Thoracic aorta (tissue), 2 donors: Measurements from ENCODE around the gene TMOD4. TPM values are rescaled to one million over a fixed set of nuclear protein-coding genes. Genes with fewer than 3 reads are reported as not detected.
"Not testable (repeated sequence)": the region's sequence is repeated elsewhere in the genome, so short reads cannot be mapped to it uniquely, and the experiment has no call there.

Experiments used
- ATAC-seq: fragments of 150-250 bp; one replicate; pipeline ENCODE4 v1.8.0; 2017; ENCODE audit warnings: low read depth; ENCODE audit not compliant: insufficient number of reproducible peaks, low FRiP score
- DNase-seq: peaks from one replicate; pipeline ENCODE4 v3.0.0-alpha.2; 2020; ENCODE audit warnings: low spot score
- H3K27ac ChIP-seq, 2 donors: fragments of 200-600 bp; sonication (generic); 1 replicate in 1 of 2; 2 replicates in 1 of 2; pipeline ENCODE4 v1.5.1; 2016; ENCODE audit warnings: mild to moderate bottlenecking in 2 of 2, moderate library complexity in 2 of 2
- H3K27me3 ChIP-seq: fragments of 200-600 bp; sonication (generic); replicated peaks from 2 replicates; pipeline ENCODE4 v1.6.0; 2016; ENCODE audit warnings: mild to moderate bottlenecking; ENCODE audit not compliant: insufficient read depth
- H3K36me3 ChIP-seq: fragments of 200-600 bp; sonication (generic); one replicate; pipeline ENCODE4 v1.5.1; 2016
- H3K4me1 ChIP-seq, 2 donors: fragments of 200-600 bp; sonication (generic); 1 replicate in 1 of 2; 2 replicates in 1 of 2; pipeline versions ENCODE4 v1.5.1 to v1.6.0; 2016; ENCODE audit warnings: low read depth in 2 of 2, mild to moderate bottlenecking in 1 of 2; ENCODE audit not compliant: control insufficient read depth in 1 of 2
- H3K4me3 ChIP-seq: fragments of 200-600 bp; sonication (generic); 2 replicates; pipeline ENCODE4 v1.5.1; 2016; ENCODE audit warnings: mild to moderate bottlenecking
- H3K9me3 ChIP-seq: fragments of 200-600 bp; sonication (generic); 2 replicates; pipeline ENCODE4 v1.5.1; 2016
- CTCF ChIP-seq: fragments of 200-600 bp; sonication (generic); IDR thresholded peaks from one replicate; pipeline ENCODE4 v1.5.1; 2019; ENCODE audit warnings: antibody characterized with exemption
- total RNA-seq, 2 donors: library from RNA; depleted of rRNA; stranded (reverse); fragments of >200 nt; gene quantifications; one replicate each; pipeline versions ENCODE4 v1.1.0 to v1.2.3, GENCODE V29; 2016

The TMOD4 gene
- total RNA-seq, 2 donors from 2014 or later = not detected

DNA sequence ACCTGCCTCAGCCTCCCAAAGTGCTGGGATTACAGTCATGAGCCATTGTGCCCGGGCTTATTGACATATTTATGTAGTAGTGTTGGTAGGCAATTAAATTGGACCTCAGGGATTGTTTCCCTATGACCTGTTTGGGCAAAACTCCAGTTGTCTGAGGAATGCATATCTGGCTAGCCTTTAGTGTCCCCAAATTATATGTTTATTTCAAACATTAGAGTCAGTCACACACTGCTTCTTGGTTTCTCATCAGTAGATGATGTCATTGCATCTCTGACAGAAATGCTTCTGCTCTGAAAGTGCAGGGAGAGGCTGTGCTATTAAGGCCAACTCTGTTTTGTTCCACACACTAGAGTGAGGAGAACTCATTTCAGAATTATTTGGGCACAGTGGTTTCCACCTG is 35.0 kb upstream of the TMOD4 start:
- H3K4me3 ChIP-seq = no peak overlapping the region
- peak overlapping the region; percentile 12 to 62 for H3K27ac ChIP-seq
- no peaks in the 10 kb centered on the region for H3K27me3 ChIP-seq
- H3K9me3 ChIP-seq = no peaks in the 10 kb centered on the region
- TF ChIP-seq CTCF = no peak
- peaks cover 11 to 44% of the 10 kb centered on the region in 2 donors for H3K4me1 ChIP-seq
- peaks cover 9% of the 10 kb centered on the region for H3K36me3 ChIP-seq
- ATAC-seq (no peak), DNase-seq (no peak)

DNA sequence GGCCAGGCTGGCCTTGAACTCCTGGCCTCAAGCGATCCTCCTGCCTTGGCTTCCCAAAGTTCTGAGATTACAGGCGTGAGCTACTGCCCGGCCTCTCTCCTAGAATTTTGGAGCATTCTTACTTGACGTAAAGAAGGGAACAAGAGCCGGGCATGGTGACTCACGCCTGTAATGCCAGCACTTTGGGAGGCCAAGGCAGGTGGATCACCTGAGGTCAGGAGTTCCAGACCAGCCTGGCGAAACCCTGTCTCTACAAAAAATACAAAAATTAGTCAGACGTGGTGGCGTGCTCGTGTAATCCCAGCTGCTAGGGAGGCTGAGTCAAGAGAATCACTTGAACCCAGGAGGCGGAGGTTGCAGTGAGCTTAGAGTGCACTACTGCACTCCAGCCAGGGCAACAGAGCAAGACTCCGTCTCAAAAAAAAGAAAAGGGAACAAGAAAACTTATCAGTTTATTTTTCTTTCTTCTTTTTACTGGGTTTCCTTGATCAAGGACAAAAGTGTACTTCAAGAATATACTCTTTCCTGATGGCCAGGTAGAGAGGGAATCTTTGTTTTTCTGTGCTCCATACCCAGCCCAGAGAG is 29.7 kb upstream of the TMOD4 start:
- ATAC-seq, H3K4me3 ChIP-seq, H3K27me3 ChIP-seq, DNase-seq, H3K9me3 ChIP-seq: not testable (repeated sequence)
- Histone ChIP-seq H3K36me3 (peaks cover 13% of the 10 kb centered on the region), H3K4me1 (peaks cover 6 to 59% of the 10 kb centered on the region in 2 donors), H3K27ac (peak overlapping the region in 1 of 2 donors; percentile 77)

GRCh38 chr1:151199873-151200581 is 24.2 kb upstream of the TMOD4 start:
- TF ChIP-seq CTCF = no peak

GRCh38 chr1:151198254-151199127 is 22.7 kb upstream of the TMOD4 start, which contains the start of gene PIP5K1A:
Gene PIP5K1A, plus strand, starts transcription at chr1:151198552. Its CDS starts 445 bp downstream, at chr1:151198997.
- Histone ChIP-seq H3K27ac (peak within 1 kb of the TSS; percentile 87 to 97), H3K9me3 (no peaks in the 10 kb centered on the region), H3K4me1 (peaks cover 9 to 35% of the 10 kb centered on the region in 2 donors), H3K36me3 (peaks cover 6% of the 10 kb centered on the region), H3K27me3 (no peaks in the 10 kb centered on the region), H3K4me3 (peak within 1 kb of the TSS; percentile 94)
- DNase-seq = peak; percentile 97
- TF ChIP-seq CTCF = no peak
- ATAC-seq = peak; percentile 93

More at GRCh38 chr1:151199873-151200581, 24.2 kb upstream of the TMOD4 start:
- ATAC-seq (no peak), DNase-seq (no peak)
- Histone ChIP-seq H3K27ac (peak overlapping the region; percentile 73 to 97), H3K4me1 (peaks cover 9 to 44% of the 10 kb centered on the region in 2 donors), H3K9me3 (no peaks in the 10 kb centered on the region), H3K4me3 (peak overlapping the region; percentile 94), H3K27me3 (no peaks in the 10 kb centered on the region), H3K36me3 (peaks cover 6% of the 10 kb centered on the region)

GRCh38 chr1:151197863-151198253 is 22.1 kb upstream of the TMOD4 start:
- peaks cover 9 to 35% of the 10 kb centered on the region in 2 donors for H3K4me1 ChIP-seq
- peak overlapping the region; percentile 94 for H3K4me3 ChIP-seq
- no peak for ATAC-seq
- no peak for TF ChIP-seq CTCF
- no peaks in the 10 kb centered on the region for H3K9me3 ChIP-seq
- peaks cover 4% of the 10 kb centered on the region for H3K36me3 ChIP-seq
- peak overlapping the region; percentile 44 to 97 for H3K27ac ChIP-seq
- H3K27me3 ChIP-seq = no peaks in the 10 kb centered on the region
- no peak for DNase-seq
